ENCODE data around the gene HIRA. TPM values are rescaled to one million over a fixed set of nuclear protein-coding genes. Genes with fewer than 3 reads are reported as not detected.

HIRA gene
- total and polyA plus RNA-seq, 2 experiments from 2014 or later = 9.4 to 58.3 TPM

GRCh38 chr22:19291580-19292457, 139.7 kb downstream of the HIRA start, which contains the start of gene CLTCL1:
Gene CLTCL1 (minus strand): TSS chr22:19291719. CDS start chr22:19291641, 78 bp downstream.
- Histone ChIP-seq H3K36me3 (ENCODE audit: insufficient read depth) (no peaks in the 10 kb centered on the region), H3K4me2 (peak within 1 kb of the TSS; percentile 99), H3K27me3 (ENCODE audit: insufficient read depth) (peaks cover 16% of the 10 kb centered on the region), H4K20me1 (replicated peaks; ENCODE audit: insufficient read depth) (no peaks in the 10 kb centered on the region), H3K79me2 (replicated peaks; ENCODE audit: insufficient read depth) (0 out of 2 replicates have a peak, but pooled peaks cover 4% of the 10 kb centered on the region), H2AFZ (peak within 1 kb of the TSS; percentile 100), H3K27ac (ENCODE audit: low read depth) (no peak within 1 kb of the TSS), H3F3A (replicated peaks; ENCODE audit: low read depth) (peaks cover 3% of the 10 kb centered on the region; the same call in 1 of the 2 replicates), H3K4me1 (ENCODE audit: insufficient read depth) (peaks cover 32% of the 10 kb centered on the region), H3K4me3 (peak within 1 kb of the TSS; percentile 90), H3K9me2 (ENCODE audit: insufficient read depth) (no peaks in the 10 kb centered on the region)
- Mint-ChIP-seq H3K4me3 (peak within 1 kb of the TSS; percentile 90), H3K27me3 (ENCODE audit: insufficient read depth, low read depth, poor library complexity) (peaks cover 21% of the 10 kb centered on the region), H3K9me3 (no peaks in the 10 kb centered on the region; the same call in 2 of the 3 replicates), H3K4me1 (peaks cover 32% of the 10 kb centered on the region), H3K27ac (no peak within 1 kb of the TSS), H3K36me3 (ENCODE audit: low read depth) (no peaks in the 10 kb centered on the region; the same call in 2 of the 3 replicates)
- TF ChIP-seq, protein P1, sequence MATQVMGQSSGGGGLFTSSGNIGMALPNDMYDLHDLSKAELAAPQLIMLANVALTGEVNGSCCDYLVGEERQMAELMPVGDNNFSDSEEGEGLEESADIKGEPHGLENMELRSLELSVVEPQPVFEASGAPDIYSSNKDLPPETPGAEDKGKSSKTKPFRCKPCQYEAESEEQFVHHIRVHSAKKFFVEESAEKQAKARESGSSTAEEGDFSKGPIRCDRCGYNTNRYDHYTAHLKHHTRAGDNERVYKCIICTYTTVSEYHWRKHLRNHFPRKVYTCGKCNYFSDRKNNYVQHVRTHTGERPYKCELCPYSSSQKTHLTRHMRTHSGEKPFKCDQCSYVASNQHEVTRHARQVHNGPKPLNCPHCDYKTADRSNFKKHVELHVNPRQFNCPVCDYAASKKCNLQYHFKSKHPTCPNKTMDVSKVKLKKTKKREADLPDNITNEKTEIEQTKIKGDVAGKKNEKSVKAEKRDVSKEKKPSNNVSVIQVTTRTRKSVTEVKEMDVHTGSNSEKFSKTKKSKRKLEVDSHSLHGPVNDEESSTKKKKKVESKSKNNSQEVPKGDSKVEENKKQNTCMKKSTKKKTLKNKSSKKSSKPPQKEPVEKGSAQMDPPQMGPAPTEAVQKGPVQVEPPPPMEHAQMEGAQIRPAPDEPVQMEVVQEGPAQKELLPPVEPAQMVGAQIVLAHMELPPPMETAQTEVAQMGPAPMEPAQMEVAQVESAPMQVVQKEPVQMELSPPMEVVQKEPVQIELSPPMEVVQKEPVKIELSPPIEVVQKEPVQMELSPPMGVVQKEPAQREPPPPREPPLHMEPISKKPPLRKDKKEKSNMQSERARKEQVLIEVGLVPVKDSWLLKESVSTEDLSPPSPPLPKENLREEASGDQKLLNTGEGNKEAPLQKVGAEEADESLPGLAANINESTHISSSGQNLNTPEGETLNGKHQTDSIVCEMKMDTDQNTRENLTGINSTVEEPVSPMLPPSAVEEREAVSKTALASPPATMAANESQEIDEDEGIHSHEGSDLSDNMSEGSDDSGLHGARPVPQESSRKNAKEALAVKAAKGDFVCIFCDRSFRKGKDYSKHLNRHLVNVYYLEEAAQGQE (IDR thresholded peaks at IDR 0.05; ENCODE audit: unreplicated experiment) = no peak
- TF ChIP-seq EZH2phosphoT487 (IDR thresholded peaks at IDR 0.05; ENCODE audit: unreplicated experiment) (no peak), EZH2 (IDR thresholded peaks at IDR 0.05; ENCODE audit: low read depth, unreplicated experiment) (no peak), JUNB (IDR thresholded peaks at IDR 0.05; ENCODE audit: unreplicated experiment) (no peak), ZNF114 (CRISPR knock-in tag; IDR thresholded peaks at IDR 0.05) (no peak), POLR2AphosphoS5 (IDR thresholded peaks at IDR 0.05; ENCODE audit: low read depth) (peak; percentile 72), CTCF (conservative IDR thresholded peaks at IDR 0.05; ENCODE audit: low read depth in 2 of 2) (no peak)
- TF ChIP-seq, protein P2, sequence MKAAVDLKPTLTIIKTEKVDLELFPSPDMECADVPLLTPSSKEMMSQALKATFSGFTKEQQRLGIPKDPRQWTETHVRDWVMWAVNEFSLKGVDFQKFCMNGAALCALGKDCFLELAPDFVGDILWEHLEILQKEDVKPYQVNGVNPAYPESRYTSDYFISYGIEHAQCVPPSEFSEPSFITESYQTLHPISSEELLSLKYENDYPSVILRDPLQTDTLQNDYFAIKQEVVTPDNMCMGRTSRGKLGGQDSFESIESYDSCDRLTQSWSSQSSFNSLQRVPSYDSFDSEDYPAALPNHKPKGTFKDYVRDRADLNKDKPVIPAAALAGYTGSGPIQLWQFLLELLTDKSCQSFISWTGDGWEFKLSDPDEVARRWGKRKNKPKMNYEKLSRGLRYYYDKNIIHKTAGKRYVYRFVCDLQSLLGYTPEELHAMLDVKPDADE (IDR thresholded peaks at IDR 0.05) = no peak; the same call in 1 of the 2 replicates
- DNase-seq (ENCODE audit: low spot score) (peak; percentile 89), ATAC-seq (peak; percentile 60)
